GM06990 (cell line): ENCODE data around the gene ATP2B3.

Experiments used
- DNase-seq: peaks from one replicate; pipeline ENCODE4 v3.0.0-alpha.2; 2011; ENCODE audit not compliant: insufficient read length; ENCODE audit errors: extremely low read depth
- H3K27me3 ChIP-seq: replicated peaks from 2 replicates; pipeline ENCODE4 v1.6.0; 2011; ENCODE audit warnings: low read length; ENCODE audit not compliant: control insufficient read depth, insufficient read depth
- H3K36me3 ChIP-seq: 2 replicates; pipeline ENCODE4 v1.5.1; 2011; ENCODE audit warnings: low read length; ENCODE audit not compliant: control insufficient read depth, insufficient read depth
- H3K4me3 ChIP-seq: replicated peaks from 2 replicates; pipeline ENCODE4 v1.5.1; 2011; ENCODE audit warnings: low read depth, mild to moderate bottlenecking, control low read depth, low read length
- CTCF ChIP-seq: IDR thresholded peaks from 2 replicates; pipeline ENCODE4 v1.5.1; 2011; ENCODE audit warnings: low read length, control low read depth, mild to moderate bottlenecking, inconsistent platforms; ENCODE audit not compliant: insufficient read depth, poor library complexity, severe bottlenecking

ATP2B3 gene

GRCh38 chrX:153608376-153608775, 90.9 kb downstream of the ATP2B3 start:
- no peak for TF ChIP-seq CTCF
- no peak for DNase-seq
- H3K4me3 ChIP-seq, result no peak overlapping the region
- H3K36me3 ChIP-seq, result no peaks in the 10 kb centered on the region
- no peaks in the 10 kb centered on the region for H3K27me3 ChIP-seq

GRCh38 chrX:153608806-153609205, 91.4 kb downstream of the ATP2B3 start:
- no peak for TF ChIP-seq CTCF
- H3K36me3 ChIP-seq, result no peaks in the 10 kb centered on the region
- DNase-seq, result no peak
- no peak overlapping the region for H3K4me3 ChIP-seq
- H3K27me3 ChIP-seq, result no peaks in the 10 kb centered on the region

GRCh38 chrX:153609917-153610835, 92.7 kb downstream of the ATP2B3 start:
- DNase-seq, result peak; percentile 71
- no peaks in the 10 kb centered on the region for H3K27me3 ChIP-seq
- TF ChIP-seq CTCF, result peak; percentile 80
- no peaks in the 10 kb centered on the region for H3K36me3 ChIP-seq
- H3K4me3 ChIP-seq, result peak overlapping the region; percentile 40

GRCh38 chrX:153610836-153611213, 93.4 kb downstream of the ATP2B3 start:
- H3K4me3 ChIP-seq, result no peak overlapping the region
- no peak for TF ChIP-seq CTCF
- DNase-seq, result no peak
- H3K36me3 ChIP-seq, result no peaks in the 10 kb centered on the region
- H3K27me3 ChIP-seq, result no peaks in the 10 kb centered on the region

- H3K4me3 ChIP-seq, result no peak overlapping the region
- H3K27me3 ChIP-seq, result no peaks in the 10 kb centered on the region
- H3K36me3 ChIP-seq, result no peaks in the 10 kb centered on the region
- no peak for DNase-seq
- TF ChIP-seq CTCF, result no peak
Measured at GRCh38 chrX:153611298-153612095, 94.1 kb downstream of the ATP2B3 start.
